Stimulated activated CD8-positive, alpha-beta memory T cell treated with anti-CD3 and anti-CD28 coated beads, Interleukin-12 subunit alpha, Interleukin-12 subunit beta, amount 100 ng/mL, for 24 hours (primary cell): ENCODE measurements around the gene MOCS2.
A peak's percentile ranks its signal among the peaks of the same experiment; 100 is the strongest.
"Not testable (repeated sequence)": the region's sequence is repeated elsewhere in the genome, so short reads cannot be mapped to it uniquely, and the experiment has no call there.

Experiments used
- DNase-seq: peaks from one replicate; pipeline ENCODE4 v3.0.0-alpha.2; 2020; ENCODE audit errors: extremely low read depth

MOCS2 gene, protein sequence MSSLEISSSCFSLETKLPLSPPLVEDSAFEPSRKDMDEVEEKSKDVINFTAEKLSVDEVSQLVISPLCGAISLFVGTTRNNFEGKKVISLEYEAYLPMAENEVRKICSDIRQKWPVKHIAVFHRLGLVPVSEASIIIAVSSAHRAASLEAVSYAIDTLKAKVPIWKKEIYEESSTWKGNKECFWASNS

GRCh38 chr5:53109443-53110127 is at the start of gene MOCS2:
TSS of gene MOCS2 (minus strand) at chr5:53109757. CDS start at chr5:53107174, 2,583 bp downstream.
- DNase-seq: peak; percentile 77

DNA sequence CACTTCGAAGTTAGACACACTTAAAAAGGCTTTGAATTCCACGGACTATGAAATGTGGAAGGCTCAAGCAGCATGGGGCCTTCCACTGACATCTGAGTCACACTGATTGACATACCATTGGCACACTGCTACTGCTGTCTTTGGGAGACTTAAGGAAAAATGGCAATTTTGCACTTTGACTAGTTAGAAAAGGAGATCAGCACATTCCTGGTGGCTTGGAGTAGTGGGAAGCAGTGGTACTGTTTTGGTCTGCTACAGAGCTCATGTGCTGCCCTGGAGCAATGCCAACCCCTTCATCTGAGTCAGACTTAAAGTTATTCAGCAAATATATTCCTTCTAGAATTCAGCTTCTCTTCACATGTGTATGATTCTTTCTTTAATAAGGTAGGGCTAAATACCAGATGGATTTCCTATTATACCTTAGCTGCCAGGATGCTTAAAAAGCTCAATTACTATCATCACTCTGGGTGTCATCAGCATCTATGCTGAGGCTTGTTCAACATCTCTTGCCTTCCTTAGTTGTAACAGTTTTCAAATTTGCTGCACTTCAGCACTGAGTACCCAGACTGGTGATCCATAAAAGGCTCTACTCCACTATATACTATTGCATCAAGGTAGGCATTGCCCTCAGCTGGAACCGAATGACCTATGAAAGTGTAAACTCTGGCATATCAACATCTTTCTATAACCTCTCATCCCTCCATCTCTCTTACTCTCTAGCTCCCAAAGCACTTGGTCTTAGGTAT is 42.3 kb upstream of the MOCS2 start:
- no peak for DNase-seq

DNA sequence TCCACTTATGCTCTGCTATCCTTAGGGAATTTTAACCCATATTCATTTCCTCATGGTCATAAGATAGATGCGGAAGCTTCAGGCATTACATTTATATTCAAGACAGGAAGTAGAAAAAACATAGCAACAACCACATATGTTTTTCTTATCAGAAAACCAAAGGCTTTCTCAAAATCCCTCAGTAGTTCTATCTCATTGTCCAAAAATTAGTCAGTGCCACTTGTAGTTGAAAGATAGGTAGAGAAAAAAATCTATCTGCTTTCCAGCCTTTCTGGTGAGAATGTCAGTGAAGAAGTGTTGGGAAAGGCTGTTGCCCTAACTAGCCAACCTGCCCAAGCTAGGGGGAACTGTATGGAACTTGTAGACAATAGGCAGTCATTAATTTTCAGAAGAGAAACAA is 23.5 kb upstream of the MOCS2 start:
- DNase-seq: no peak

GRCh38 chr5:53130266-53130665 is 20.7 kb upstream of the MOCS2 start:
- DNase-seq: no peak

DNA sequence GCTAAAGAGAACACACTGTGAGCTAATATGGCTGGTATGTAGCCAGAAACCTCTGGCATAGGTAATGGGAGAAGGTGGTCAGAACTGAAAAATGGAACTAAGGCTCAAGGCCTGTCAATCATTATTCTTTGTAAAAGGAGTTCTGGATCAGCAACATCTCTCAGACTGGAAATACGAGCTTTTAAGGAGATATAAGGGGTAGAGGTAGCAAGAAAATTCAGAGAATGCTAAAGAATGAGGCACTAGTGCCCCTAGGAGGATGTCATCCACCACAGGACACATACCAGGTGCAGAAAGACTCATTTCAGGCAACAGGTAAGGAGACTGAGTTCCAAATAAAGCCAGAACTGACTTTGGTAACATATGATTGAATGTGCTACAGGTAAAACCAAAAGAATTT is 18.9 kb upstream of the MOCS2 start:
- no peak for DNase-seq

GRCh38 chr5:53127107-53127506 is 17.6 kb upstream of the MOCS2 start:
- no peak for DNase-seq

- DNase-seq: no peak
These were observed 17.0 kb upstream of the MOCS2 start for GRCh38 chr5:53126521-53126920.

- no peak for DNase-seq
These were observed 14.1 kb upstream of the MOCS2 start for GRCh38 chr5:53123702-53124101.

- DNase-seq: no peak
These were observed 10.6 kb upstream of the MOCS2 start for GRCh38 chr5:53120165-53120564.

DNA sequence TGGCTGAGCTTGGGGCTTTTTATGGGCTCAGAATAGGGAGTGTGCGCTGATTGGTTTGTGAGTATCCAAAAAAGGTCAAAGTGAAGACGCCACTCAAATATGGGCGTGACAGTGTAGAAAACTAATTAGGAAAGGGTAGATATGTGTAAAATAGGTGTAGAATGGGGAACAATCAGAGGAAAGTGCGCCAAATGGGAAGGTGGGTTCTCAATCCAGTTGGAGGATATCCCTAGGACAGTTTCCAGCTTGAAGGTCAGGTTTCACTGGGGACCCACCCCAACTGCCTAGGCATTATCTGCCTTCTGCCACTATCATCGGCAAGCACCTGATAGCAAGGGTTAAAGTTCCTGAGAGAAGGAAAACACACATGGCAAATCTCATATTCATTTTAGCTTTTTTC is 9.3 kb upstream of the MOCS2 start:
- no peak for DNase-seq

- DNase-seq: no peak
These were observed 7.0 kb upstream of the MOCS2 start for GRCh38 chr5:53116597-53116996.

- no peak for DNase-seq
These were observed 5.4 kb upstream of the MOCS2 start for GRCh38 chr5:53114988-53115387.

- no peak for DNase-seq
These were observed 4.4 kb upstream of the MOCS2 start for GRCh38 chr5:53113947-53114346.

DNA sequence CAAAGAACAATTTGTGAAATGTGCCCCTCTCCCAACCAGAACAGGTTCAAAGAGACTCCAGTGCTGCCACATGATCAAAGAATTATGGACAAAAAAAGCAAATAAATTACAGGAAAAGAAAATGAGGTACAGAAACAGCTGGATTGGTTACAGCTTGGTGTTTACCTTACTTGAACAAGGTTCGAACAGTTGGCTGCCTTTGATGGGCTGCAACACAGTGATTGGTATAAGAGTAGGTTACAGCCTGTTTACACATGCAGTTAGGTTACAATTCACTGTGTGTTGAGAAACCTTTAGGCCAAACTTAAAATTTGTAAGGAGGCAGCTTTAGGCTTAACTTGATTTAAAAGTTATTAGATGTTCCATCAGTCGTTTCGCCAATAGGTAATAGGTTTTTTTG is 3.4 kb upstream of the MOCS2 start:
- no peak for DNase-seq

DNA sequence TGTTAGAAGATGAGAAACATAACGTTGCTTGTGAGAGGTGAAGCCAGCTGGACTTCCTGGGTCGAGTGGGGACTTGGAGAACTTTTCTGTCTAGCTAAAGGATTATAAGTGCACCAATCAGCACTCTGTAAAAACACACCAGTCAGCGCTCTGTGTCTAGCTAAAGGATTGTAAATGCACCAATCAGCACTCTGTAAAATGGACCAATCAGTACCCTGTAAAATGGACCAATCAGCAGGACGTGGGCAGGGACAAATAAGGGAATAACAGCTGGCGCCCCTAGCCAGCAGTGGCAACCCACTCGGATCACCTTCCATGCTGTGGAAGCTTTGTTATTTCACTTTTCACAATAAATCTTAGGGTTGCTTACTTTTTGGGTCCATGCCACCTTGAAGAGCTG is 2.8 kb upstream of the MOCS2 start:
- not testable (repeated sequence) for DNase-seq

DNA sequence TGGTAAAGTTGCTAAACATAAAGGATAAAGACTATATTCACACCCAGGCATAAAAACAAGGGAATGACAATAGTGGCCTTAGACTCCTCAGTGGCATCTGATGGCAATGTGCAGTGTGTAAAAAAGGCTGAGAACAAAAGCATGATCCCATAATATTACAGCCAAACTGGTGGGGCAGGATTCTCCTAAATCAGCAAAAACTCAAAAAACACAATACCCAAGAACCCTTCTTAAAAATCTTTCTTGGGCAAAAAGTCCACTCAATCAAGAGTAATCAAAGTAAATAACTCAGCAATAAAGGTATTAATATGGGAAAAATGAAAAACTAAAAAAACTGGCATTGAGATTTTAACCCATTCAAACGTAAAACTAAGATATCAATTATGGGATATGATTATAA is 1.6 kb upstream of the MOCS2 start:
- DNase-seq: no peak

GRCh38 chr5:53110156-53110555 is 599 bp upstream of the MOCS2 start:
- no peak for DNase-seq

GRCh38 chr5:53109056-53109442 is 508 bp downstream of the MOCS2 start:
- DNase-seq: no peak

- no peak for DNase-seq
These were observed 3.8 kb downstream of the MOCS2 start for GRCh38 chr5:53105611-53106300.

DNA sequence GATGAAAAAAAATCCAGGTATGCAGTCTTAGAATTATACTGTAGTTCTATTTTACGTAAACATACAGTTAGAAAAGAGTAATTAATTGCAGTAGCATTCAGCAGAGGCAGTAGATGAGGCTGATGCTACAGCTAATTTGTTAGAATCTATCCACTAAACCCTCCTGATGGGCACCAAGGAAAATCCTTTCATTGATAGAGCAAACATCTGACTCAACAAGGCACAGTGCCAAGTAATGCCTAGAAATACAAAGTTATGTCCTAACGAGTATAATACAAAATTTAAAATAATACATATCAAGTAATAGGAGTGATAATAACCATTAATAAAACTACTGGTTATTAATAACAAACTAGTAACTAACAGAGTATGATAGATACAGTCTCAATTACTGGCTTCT is 9.0 kb downstream of the MOCS2 start:
- no peak for DNase-seq

GRCh38 chr5:53099546-53099945 is 10.0 kb downstream of the MOCS2 start:
- DNase-seq: no peak

GRCh38 chr5:53095931-53096525 is 13.5 kb downstream of the MOCS2 start:
- peak; percentile 23 for DNase-seq
